CD4-positive, alpha-beta T cell (primary cell): ENCODE results near the gene IGFBP1. TPM values are rescaled to one million over a fixed set of nuclear protein-coding genes. Genes with fewer than 3 reads are reported as not detected.

Experiments
- ATAC-seq: fragments of 200-7000 bp; cut with Tn5 transposase; one replicate; pipeline ENCODE4 v1.10.0; 2022; ENCODE audit warnings: mild to moderate bottlenecking; ENCODE audit not compliant: poor library complexity
- CTCF ChIA-PET: fragments of 350-600 bp; sonication (Branson Sonifier 250); formaldehyde crosslinking; loops from one replicate; lab custom pipeline; 2021; ENCODE audit warnings: antibody characterized with exemption, inconsistent platforms; lab: Charles Lee
- POLR2A ChIA-PET: fragments of 350-600 bp; sonication (Branson Sonifier 250); formaldehyde crosslinking; loops from one replicate; lab custom pipeline; 2021; ENCODE audit warnings: antibody characterized with exemption, inconsistent platforms; lab: Charles Lee
- DNase-seq, 14 experiments: peaks; one replicate each; pipeline ENCODE4 v3.0.0-alpha.2; 2013 to 2020; ENCODE audit warnings: mixed read lengths in 2 of 14
- H3K27ac ChIP-seq, 2 donors: one replicate each; pipeline versions ENCODE4 v1.5.1 to v1.7.0; 2013; ENCODE audit warnings: low read length in 2 of 2, low read depth in 1 of 2, mild to moderate bottlenecking in 1 of 2
- H3K27me3 ChIP-seq, 2 experiments: 1 replicate in 1 of 2; 2 replicates in 1 of 2; pipeline versions ENCODE4 v1.6.1 to v1.7.0; 2013; ENCODE audit warnings: low read length in 2 of 2, control low read depth in 1 of 2, mild to moderate bottlenecking in 1 of 2, moderate library complexity in 1 of 2; ENCODE audit not compliant: insufficient read depth in 2 of 2, control insufficient read depth in 1 of 2
- H3K36me3 ChIP-seq: one replicate; pipeline ENCODE4 v1.6.1; 2013; ENCODE audit warnings: low read length, control low read depth; ENCODE audit not compliant: insufficient read depth
- H3K4me1 ChIP-seq: one replicate; pipeline ENCODE4 v1.6.1; 2013; ENCODE audit warnings: low read length, control low read depth; ENCODE audit not compliant: insufficient read depth
- H3K4me3 ChIP-seq: one replicate; pipeline ENCODE4 v1.5.1; 2013; ENCODE audit warnings: mild to moderate bottlenecking, low read length, moderate library complexity
- H3K9me3 ChIP-seq, 2 experiments: 1 replicate in 1 of 2; 2 replicates in 1 of 2; pipeline versions ENCODE4 v1.6.1 to v1.7.0; 2013; ENCODE audit warnings: low read length in 2 of 2, mild to moderate bottlenecking in 2 of 2, control low read depth in 1 of 2, moderate library complexity in 1 of 2; ENCODE audit not compliant: control insufficient read depth in 1 of 2, insufficient read depth in 1 of 2
- H3K27ac Mint-ChIP-seq: one replicate; pipeline ENCODE4 v1.8.0; 2020; ENCODE audit warnings: mixed read lengths
- H3K27me3 Mint-ChIP-seq: one replicate; pipeline ENCODE4 v1.8.0; 2021; ENCODE audit warnings: mixed read lengths
- H3K36me3 Mint-ChIP-seq: one replicate; pipeline ENCODE4 v1.8.0; 2021; ENCODE audit warnings: low read depth, mixed read lengths
- H3K4me1 Mint-ChIP-seq: one replicate; pipeline ENCODE4 v1.8.0; 2021; ENCODE audit warnings: low read depth, mixed read lengths
- H3K4me3 Mint-ChIP-seq: one replicate; pipeline ENCODE4 v1.8.0; 2020; ENCODE audit warnings: mild to moderate bottlenecking, mixed read lengths
- H3K9me3 Mint-ChIP-seq: one replicate; pipeline ENCODE4 v1.8.0; 2020; ENCODE audit warnings: mixed read lengths
- intact Hi-C, 2 experiments: fragments of 100-400 bp; cut with DNase I in 1 of 2; cut with micrococcal nuclease in 1 of 2; formaldehyde crosslinking; loops; one replicate each; pipeline versions ENCODE4 v1.15.1 to v1.9.0; 2023 to 2025; cut with DNase I, micrococcal nuclease
- total RNA-seq, 174 experiments: library from RNA in 2 of 174; stranded (reverse) in 2 of 174; gene quantifications; one replicate each; pipeline ENCODE4 v1.2.3 and lab custom pipeline; 2021 to 2026
- TF ChIP-seq, protein P1 (sequence below): fragments of 200-600 bp; IDR thresholded peaks from one replicate; pipeline ENCODE4 v1.8.0; 2022; ENCODE audit warnings: antibody characterized with exemption, mild to moderate bottlenecking

IGFBP1 gene
- total RNA-seq, 2 experiments from 2014 or later = not detected

- ChIA-PET CTCF (no interaction called here), POLR2A (no interaction called here)
- Mint-ChIP-seq H3K9me3 (no peaks in the 10 kb centered on the region), H3K36me3 (no peaks in the 10 kb centered on the region), H3K4me1 (no peaks in the 10 kb centered on the region), H3K27me3 (peaks cover 75% of the 10 kb centered on the region), H3K27ac (no peak overlapping the region), H3K4me3 (no peak overlapping the region)
- no peak overlapping the region for H3K4me3 ChIP-seq
- no peaks in the 10 kb centered on the region for H3K36me3 ChIP-seq
- peaks cover 0 to 3% of the 10 kb centered on the region in 2 experiments for H3K9me3 ChIP-seq
- H3K27me3 ChIP-seq = peaks cover 12 to 20% of the 10 kb centered on the region in 2 experiments
- TF ChIP-seq, protein P1, sequence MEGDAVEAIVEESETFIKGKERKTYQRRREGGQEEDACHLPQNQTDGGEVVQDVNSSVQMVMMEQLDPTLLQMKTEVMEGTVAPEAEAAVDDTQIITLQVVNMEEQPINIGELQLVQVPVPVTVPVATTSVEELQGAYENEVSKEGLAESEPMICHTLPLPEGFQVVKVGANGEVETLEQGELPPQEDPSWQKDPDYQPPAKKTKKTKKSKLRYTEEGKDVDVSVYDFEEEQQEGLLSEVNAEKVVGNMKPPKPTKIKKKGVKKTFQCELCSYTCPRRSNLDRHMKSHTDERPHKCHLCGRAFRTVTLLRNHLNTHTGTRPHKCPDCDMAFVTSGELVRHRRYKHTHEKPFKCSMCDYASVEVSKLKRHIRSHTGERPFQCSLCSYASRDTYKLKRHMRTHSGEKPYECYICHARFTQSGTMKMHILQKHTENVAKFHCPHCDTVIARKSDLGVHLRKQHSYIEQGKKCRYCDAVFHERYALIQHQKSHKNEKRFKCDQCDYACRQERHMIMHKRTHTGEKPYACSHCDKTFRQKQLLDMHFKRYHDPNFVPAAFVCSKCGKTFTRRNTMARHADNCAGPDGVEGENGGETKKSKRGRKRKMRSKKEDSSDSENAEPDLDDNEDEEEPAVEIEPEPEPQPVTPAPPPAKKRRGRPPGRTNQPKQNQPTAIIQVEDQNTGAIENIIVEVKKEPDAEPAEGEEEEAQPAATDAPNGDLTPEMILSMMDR = no peak
- intact Hi-C loops = no loop called here
- ATAC-seq (no peak), DNase-seq (no peak)
- H3K27ac ChIP-seq = no peak overlapping the region
- no peaks in the 10 kb centered on the region for H3K4me1 ChIP-seq
These were observed 9.9 kb downstream of the IGFBP1 start for GRCh38 chr7:45898222-45898621.

DNA sequence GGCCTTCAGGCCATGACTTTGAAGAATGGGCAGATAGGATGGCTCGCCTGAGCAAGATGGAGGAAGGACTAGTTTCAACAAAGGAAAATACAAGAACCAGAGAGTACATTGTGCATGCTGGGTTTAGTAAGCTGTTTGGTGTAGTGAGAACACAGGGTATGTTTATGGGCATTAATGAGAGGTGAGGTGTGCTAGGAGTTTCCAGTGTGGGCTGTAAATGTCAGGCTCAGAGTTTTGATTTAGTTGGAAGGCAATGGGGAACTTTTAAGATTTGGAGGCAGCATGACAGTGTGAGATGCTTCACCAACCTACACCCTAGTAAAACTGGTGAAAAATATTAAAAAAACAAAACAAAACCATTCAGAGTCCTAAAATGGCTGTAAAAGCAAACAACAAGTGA, 13.3 kb downstream of the IGFBP1 start:
- no peak for DNase-seq
- TF ChIP-seq, protein P1 = no peak
- no peak overlapping the region for H3K27ac Mint-ChIP-seq
- POLR2A ChIA-PET = no interaction called here
- no peak overlapping the region for H3K4me3 Mint-ChIP-seq
- Histone ChIP-seq H3K4me3 (no peak overlapping the region), H3K27ac (no peak overlapping the region), H3K36me3 (no peaks in the 10 kb centered on the region), H3K4me1 (no peaks in the 10 kb centered on the region), H3K27me3 (peaks cover 5 to 7% of the 10 kb centered on the region in 2 experiments), H3K9me3 (peaks cover 0 to 5% of the 10 kb centered on the region in 2 experiments)
- peaks cover 42% of the 10 kb centered on the region for H3K27me3 Mint-ChIP-seq
- CTCF ChIA-PET = interaction anchor here (0.5 kb wide), 1 partner anchor 33 kb away, joined by 3 read pairs; no protein-coding TSS in a partner anchor
- no peak for ATAC-seq
- no peaks in the 10 kb centered on the region for H3K36me3 Mint-ChIP-seq
- intact Hi-C loops = no loop called here
- no peaks in the 10 kb centered on the region for H3K4me1 Mint-ChIP-seq
- H3K9me3 Mint-ChIP-seq = no peaks in the 10 kb centered on the region

DNA sequence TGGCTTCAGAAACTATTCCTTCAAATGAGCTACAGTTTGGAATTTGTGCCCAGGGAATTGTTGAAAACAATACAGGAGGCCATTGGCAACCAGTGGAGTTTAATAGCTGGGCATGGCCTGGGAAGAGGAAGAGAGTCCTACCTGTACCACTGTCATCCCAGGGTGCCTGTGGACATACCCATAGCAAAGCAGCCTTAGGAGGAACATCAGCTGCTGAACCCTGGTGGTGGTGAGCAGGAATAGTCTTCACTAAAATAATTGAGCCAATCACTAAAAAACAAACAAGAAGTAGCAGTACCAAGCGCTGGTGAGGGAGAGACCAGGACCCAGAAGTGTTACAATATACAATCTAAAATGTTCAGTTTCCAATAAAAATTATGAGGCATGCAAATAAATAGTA, 14.5 kb downstream of the IGFBP1 start:
- H3K9me3 ChIP-seq = peaks cover 0 to 5% of the 10 kb centered on the region in 2 experiments
- H3K27me3 Mint-ChIP-seq = peaks cover 32% of the 10 kb centered on the region
- no peaks in the 10 kb centered on the region for H3K9me3 Mint-ChIP-seq
- no peak overlapping the region for H3K27ac ChIP-seq
- no peak overlapping the region for H3K4me3 ChIP-seq
- H3K36me3 Mint-ChIP-seq = no peaks in the 10 kb centered on the region
- H3K27me3 ChIP-seq = peaks cover 5 to 7% of the 10 kb centered on the region in 2 experiments
- no peaks in the 10 kb centered on the region for H3K4me1 ChIP-seq
- POLR2A ChIA-PET = no interaction called here
- intact Hi-C loops = no loop called here
- no peaks in the 10 kb centered on the region for H3K4me1 Mint-ChIP-seq
- H3K4me3 Mint-ChIP-seq = no peak overlapping the region
- no peak overlapping the region for H3K27ac Mint-ChIP-seq
- CTCF ChIA-PET = no interaction called here
- DNase-seq (no peak), ATAC-seq (no peak)
- TF ChIP-seq, protein P1 = no peak
- H3K36me3 ChIP-seq = no peaks in the 10 kb centered on the region
